Renal cortical epithelial cell (primary cell): Measurements from ENCODE around the gene GJA1. TPM values are rescaled to one million over a fixed set of nuclear protein-coding genes. Genes with fewer than 3 reads are reported as not detected.

Experiments
- DNase-seq: peaks from one replicate; pipeline ENCODE4 v3.0.0-alpha.2; 2011; ENCODE audit warnings: low read depth
- total RNA-seq: library from RNA; depleted of rRNA; stranded (reverse); fragments of >200 nt; gene quantifications from 2 replicates; pipeline ENCODE4 v1.2.3, GENCODE V29; 2014

The GJA1 gene
- total RNA-seq, 1 donor from 2014 or later, result 33.6 TPM

DNA sequence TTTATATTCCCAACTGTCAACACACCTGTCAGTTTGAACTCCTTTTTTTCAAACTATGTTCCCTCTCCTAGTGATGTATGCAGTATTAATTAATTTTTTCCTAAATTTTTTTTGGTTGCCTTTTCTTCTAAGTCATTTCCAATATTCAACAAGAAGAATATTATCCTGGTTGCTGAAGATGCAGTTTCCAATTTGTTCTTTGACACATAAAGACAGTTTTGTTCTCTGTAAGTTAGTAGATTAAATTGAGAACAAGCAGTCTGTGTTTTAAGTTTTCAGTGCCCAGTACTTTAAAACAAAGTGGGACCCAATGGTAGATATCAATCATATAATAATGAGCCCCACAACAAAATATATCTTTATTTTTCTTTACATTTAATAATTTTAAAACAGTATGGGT is 47.3 kb downstream of the GJA1 start:
- no peak for DNase-seq

DNA sequence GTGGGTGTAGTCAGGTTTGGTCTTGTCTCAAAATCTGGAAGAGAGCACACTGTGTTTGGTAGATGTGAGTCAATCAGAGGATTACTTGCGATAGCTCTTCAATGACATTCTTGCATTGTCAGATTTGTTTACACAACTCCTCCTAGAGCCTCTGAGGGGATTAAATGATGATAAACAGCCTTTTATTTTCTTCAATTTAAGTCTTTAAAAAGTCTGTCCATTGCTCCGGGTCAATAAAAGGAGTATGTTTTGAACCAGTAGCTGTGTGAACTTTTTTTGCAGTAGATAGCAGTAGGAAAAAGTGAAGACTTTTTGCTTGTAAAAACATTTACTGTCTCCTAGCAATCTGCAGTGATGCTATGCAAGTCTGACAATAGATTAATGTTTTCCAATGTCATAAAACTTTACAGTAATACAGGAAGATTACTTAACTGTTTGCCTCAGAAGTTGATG is 49.9 kb downstream of the GJA1 start:
- DNase-seq, result peak; percentile 15

- no peak for DNase-seq
Measured at GRCh38 chr6:121491576-121491975, 56.1 kb downstream of the GJA1 start.

GRCh38 chr6:121492536-121492935 is 57.1 kb downstream of the GJA1 start:
- no peak for DNase-seq

- no peak for DNase-seq
Measured at GRCh38 chr6:121497970-121498375, 62.5 kb downstream of the GJA1 start.

DNA sequence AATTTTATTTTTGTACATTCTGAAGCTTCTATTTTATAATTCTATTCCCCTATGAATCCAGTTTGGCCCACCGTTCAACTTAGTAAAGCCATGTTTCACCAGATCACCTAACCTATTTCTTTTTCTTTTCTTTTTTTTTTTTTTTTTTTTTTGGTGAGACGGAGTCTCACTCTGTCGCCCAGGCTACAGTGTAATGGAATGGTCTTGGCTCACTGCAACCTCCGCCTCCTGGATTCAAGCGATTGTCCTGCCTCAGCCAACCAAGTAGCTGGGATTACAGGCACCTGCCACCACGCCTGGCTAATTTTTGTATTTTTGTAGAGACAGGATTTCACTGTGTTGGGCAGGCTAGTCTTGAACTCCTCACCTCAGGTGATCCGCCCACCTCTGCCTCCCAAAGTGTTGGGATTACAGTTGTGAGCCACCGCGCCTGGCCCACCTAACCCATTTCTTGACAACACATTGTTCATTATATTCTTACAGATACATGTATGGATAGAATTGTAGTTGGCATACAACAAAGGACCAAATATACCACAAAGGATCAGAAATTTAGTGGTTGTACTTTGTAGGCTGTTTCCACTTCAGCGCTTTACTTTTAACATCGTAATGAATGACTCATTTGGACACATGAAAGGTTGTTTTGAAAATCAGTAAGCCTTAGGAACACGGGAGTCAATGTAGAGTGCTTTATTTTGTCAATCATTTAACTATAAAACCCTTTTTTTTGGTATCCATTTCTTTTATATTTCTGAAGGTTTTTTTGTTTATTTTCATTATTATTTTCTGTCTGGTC is 63.2 kb downstream of the GJA1 start:
- DNase-seq, result peak; percentile 96

Other genes with a start within 250 kb of the GJA1 start
- 7.6 and 22.9 TPM in 2 replicates for gene TBC1D32, start 101.2 kb upstream of the GJA1 start, total RNA-seq